ELR (cell line): Measurements from ENCODE around the gene PHLDB2.

Experiments used
- DNase-seq: peaks from one replicate; pipeline ENCODE4 v3.0.0-alpha.2; 2015; ENCODE audit warnings: low read depth

PHLDB2 gene

DNA sequence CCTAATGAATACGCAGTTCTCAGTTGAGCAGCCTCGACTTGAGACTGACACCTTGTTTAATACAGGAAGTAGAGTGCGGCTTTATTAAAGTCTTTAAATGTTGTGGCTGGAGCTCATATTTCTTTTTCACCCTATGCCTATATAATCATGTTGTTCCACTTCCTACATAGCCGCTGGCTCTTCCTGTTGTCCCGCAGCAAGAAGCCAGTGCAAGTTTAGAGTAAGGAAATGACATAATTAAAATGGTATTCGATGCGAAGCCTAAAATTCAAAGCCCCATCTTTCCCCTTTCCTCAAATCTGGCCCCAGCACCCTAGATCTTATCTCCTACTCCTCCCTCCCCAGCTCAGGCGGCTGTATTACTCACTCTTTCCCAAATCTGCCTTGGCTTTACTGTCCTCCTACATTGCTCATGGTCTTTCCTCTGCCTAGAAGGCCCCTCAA is 7.5 kb upstream of the PHLDB2 start:
- peak; percentile 91 for DNase-seq

DNA sequence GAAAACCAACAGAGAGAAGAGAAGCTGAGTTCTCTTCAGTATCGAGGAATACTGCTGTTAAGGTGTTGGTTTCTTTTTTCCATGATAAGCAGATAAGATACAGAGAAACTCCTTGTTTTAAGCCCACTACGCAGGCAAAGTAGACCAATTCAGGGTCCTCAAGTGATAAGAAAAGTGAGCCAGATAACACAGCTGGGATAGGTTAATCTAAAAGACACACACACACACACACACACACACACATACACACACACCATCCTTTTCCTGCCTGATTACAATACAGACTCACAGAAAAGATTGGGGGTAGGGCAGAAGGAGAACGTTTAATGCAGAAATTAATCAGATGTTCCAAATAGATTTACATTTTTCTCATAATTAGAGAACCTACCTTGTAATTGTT is 6.5 kb upstream of the PHLDB2 start:
- DNase-seq, result no peak

DNA sequence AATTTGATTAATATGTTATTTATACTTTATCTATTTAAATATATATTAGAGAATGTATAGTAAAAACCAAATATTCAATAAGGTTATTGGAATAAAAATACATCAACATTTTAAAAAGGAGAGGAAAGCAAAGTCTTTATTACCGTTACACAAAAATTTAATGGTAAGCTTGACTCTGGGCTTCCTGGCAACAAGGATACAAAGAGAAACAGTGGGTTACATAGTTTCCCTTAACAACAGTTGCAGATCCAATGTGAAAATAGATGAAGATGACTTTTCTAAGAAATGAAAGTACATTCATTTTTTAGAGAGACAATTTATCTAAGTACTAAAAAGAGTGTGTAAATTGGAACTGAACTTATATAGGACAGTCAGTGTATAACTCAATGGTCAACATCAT is 6.0 kb upstream of the PHLDB2 start:
- DNase-seq, result no peak

DNA sequence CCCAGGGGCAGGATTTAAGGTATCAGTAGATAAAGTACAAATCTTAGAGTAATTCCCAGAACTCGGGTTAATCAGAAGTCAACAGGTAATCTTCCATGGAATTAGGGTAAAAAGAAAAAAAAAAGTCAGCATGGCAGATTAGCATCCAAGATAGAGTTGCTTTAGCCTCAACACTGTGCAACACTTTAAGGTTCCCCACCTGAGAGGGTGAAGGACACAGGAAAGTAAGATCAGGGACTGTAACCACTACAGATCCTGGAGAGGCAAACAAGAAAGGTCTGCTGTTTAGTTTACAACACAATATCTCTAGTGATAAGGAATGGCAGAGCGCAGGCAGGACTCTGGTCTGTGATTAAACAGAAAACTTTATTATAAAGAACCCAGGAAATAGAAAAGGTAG is 4.1 kb upstream of the PHLDB2 start:
- DNase-seq, result no peak

DNA sequence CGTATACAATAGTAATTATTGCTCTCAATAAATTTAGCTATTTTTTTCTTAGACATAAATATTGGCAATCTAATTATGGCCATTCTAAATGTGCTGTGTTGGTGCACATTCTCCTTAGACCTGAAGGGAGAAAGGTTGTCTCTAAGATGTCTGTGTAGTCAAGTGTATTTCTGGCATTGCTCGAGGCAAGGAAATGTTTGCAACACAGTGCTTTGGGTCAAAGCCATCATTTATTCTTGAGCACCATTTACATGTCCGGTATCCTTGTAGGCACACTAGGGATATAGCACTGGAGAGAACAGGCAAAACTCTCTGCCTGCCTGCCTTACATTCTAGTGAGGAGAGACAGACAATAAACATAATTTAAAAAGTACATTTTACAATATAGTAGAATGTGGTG is 2.6 kb upstream of the PHLDB2 start:
- DNase-seq, result no peak

DNA sequence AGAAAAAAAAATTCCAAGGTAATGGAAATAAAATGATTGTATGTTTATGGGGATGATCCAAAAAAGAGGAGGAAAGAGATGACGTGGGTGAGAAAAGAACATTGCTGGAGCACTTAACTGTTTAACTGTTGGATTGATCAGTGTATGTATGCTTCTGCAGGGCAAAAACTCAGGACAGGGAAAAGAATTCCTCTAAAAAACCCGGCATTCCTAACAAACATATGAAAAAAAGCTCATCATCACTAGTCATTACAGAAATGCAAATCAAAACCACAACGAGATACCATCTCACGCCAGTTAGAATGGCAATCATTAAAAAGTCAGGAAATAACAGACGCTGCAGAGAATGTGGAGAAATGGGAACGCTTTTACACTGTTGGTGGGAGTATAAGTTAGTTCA is 1.6 kb upstream of the PHLDB2 start:
- no peak for DNase-seq

DNA sequence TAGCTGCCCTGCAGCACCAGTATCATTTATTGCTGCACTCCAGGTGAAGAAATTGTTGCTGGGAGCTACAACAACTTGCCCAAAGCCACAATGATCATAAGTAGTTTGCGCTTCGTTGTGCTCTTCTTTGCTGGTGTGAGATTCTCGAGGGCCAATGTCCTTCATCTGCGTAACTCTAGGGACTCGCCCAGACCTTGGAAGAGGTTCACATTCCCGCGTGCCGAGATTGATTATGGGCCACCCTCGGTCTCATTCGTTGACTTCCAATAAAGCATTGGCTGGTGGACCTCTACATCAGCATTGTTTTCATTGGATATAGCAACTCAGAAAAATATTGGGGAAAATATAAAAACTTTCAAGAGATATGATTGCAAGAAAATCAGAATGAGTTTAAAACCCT is 423 bp upstream of the PHLDB2 start:
- no peak for DNase-seq

DNA sequence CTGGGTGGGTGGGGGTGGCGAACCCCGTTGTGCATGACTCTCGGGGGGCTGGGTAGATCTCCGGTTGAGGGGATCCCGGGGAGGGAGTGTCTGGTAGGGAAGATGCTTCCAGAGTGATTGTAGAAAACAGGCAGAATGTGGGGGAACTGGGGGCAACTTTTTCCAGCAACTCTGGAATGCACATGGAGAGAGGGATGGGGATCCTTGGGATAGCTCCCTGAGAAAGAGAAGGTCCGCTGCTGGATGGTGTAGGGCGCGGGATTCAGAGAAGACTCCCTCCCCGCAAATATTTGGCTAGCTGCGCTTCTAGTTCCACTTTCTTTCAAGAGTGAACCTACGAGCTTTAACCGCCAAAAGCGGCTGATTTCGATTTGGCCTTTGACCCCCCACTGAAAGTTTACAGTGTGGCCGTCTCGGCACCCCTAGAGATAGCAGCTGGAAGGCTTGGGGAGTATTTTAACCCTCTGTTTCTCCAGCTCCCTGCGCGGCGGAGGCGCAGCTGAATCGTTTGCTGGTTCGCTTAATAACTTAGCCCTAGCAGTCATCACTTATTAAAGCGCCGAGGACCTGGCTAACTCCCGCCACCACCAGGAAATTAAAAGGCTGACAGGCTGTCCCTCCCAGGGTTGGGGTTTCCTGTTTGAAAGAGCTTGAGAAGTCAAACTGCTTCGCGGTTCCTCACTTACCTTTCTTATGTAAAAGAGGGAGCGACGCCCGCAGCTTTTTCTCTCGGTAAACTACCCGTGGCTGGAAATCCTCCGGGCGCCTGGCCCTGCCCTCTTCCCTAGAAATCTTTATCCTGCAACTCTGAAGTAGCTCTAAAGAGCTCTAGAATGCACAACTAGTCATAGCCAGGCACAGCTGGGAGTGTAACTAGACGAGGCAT is 1.2 kb downstream of the PHLDB2 start:
- DNase-seq, result peak; percentile 94

DNA sequence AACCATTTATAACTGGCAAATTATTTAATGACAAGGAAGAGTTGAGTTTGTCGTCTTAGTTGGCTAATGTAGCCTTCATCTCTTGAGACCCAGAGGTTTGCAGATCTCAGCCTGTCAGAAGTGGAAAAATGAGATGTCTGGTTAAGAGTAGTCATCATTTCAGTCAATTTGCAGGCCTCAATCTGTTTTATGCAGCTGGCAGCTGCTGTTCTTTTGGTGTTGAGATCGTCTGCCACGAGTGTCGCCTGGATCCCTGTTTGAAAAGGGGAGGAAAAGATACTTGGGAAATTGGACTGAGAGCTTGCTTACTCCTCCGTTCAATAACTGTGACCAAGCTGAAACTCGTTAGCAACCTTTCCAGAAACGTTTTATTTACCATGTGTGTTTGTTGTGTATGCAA is 2.3 kb downstream of the PHLDB2 start:
- peak; percentile 22 for DNase-seq

DNA sequence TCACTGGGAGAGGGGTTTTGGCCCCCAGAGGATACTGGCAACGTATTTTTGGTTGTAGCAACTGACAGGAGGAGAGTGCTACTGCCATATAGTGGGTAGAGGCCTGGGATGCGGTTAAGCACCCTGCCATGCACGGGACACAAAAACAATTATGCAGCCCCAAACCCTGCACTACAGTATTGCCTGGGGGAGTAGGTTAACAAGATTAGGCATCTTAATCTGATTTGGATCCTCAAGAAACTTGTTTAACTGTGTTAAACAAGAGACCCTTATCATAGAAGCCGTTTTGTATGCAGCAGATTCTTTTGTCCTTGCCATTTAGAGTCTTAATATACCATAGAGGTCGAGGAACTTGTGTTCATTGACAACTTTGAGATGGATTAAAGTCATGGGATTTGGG is 3.4 kb downstream of the PHLDB2 start:
- no peak for DNase-seq

DNA sequence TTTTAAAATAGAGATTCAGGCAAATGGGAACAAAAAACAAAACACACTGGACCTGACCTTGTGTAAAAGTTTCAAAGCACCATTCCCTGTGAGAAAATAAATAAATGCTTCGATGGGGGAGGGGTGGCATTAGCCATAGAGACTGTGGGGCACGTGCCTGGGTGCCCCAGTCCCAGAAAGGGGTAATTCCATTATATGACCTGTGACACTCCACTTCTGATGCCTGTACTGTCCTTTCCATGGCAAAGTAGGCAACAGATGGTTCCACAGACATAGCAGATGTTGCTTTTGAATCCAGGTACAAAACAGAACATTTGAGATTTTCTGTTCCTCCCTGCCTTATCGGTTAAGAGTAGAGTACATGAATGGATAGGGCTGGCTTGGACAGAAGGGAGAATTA is 3.9 kb downstream of the PHLDB2 start:
- DNase-seq, result no peak

DNA sequence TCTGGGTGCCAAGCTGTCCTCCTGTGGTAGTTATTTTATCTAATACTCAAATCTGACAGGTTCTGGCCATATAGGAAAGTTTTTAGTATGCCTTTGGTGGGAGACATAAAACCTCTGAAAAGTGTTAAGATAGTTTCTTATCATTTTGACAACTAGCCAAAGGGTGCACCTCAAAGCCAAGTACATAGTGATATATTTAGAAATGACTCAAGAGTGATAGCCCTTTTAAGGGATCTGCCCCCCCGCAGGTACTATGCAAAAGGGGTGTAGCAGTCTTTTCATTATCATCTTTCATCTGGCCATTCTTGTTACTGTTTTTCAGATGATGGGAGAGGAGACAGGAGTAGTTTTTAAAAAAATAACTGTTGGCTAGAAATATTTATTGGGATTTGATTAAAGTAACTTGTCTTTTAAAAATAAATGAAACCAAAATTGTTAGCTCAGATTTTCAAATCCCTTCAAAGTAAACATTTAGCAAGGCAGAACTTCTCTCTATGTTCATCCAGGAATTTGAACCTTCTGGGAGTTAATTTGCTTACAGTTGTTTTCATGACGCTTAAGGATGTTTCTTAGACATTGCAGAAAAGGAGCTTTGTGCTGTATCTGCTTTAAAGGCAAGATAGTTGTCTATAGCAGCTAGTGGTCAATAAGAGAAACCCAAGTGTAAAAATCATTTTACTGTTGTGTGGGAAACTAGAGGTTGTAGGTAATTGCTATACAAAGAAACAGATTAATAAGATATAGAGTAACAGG is 5.1 kb downstream of the PHLDB2 start:
- no peak for DNase-seq

DNA sequence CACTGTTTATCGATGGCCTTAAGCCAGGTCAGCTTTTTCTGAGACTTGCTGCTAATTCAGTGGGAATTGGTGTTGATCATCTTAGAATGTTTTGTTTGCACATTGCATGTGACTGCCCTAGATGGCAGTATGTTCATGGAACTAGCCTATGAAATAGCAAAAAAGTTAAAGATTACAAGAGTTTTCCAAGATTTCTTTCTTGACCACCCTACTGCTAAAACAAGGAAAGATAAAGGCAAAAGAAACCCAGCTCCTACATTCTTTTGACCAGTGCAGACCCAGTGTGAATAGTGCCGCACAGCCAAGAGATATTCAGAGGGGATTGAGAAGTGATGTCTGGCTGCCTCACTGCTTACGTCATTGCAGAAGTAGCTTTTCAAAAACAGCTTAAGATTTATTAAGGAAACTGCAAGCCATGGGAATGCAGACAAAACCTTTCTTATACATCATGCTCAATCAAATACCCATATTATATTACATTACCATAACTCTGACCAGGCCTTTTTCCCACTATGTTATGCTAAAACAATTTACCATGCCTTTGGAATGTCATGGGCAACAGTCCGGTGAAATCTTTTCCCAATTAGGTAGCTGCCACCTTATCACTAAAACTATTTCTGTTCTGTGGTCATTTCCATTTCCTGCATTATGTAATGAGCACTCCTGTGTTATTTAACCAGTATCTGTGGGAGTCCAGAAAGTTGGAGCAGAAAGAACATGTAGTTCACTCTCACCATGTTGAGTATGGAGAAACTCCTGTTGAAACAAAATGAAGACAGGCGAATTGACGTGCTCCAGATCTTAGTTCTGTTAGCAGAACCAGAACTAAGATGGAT is 6.0 kb downstream of the PHLDB2 start:
- DNase-seq, result peak; percentile 78

DNA sequence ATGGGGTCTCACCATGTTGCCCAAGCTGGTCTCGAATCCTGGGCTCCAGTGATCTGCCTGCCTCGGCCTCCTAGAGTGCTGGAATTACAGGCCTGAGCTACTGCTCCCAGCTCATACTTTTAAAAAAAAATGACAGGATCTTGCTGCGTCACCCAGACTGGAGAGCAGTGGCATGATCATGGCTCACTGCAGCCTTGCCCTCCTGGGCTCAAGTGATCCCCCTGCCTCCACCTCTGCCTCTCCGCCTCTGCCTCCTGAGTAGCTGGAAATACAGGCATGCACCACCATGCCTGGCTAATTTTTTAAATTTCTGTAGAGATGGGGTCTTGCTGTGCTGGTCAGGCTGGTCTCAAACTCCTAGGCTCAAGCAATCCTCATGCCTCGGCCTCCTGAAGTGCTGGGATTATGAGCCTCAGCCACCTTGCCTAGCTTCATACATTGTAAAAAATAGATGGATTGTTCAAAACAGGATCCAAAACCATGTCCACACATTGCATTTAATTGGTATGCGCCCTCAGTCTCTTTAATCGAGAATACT is 8.9 kb downstream of the PHLDB2 start:
- no peak for DNase-seq

DNA sequence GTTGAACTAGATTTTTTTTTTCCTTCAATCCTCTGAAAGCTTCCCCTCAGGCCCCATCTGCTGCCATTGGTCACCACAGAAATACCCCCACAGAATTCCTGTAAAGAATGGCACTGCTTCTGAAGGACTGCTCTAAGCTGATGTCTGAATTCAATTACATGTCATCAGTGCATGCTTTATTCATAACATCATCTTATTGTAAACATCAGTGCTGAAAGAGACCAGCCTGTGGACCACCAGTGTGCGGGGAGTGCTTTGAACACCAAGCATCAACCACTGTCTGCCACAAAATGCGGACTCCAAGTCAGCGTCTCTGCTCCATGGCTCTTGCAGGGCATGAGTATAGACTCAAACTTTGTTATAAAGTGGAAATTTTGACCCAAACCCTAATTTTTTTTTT is 11.6 kb downstream of the PHLDB2 start:
- no peak for DNase-seq

DNA sequence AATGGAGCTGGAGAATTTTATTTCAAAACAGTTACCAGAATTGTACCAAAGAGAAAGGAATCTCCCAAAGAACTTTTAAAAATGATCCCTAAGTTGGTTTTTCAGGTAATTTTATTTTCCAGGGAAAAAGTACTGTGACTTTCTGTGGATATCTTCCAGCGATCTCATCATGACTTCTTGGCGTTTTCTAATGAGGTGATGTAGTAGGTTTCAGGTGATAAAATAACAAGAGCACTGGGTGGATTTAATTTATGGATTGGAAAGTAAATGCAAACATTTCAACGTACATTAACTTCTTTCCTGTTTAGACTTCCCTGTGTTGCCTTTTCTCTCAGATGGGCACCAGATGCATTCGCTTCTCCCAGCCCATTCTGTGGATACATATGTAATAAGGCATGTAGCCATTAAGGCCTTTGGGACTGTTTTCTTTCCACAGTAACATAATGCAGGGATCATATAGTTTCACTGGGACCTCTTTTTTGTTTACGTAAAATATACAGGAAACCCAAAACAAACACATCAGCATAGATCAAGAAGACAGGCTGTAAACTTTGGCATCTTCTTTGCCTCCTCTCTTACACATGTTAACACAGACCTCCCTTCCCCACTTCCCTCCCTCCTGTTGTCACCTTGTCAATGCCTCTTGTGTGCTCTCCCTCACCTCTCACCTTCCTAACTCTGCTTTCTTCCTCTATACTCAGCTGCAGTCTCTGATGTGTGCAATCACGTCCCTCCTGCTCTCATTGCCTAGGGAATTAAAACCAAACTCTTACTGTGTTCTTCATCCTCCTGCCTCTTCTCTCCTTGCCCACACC is 13.0 kb downstream of the PHLDB2 start:
- no peak for DNase-seq

DNA sequence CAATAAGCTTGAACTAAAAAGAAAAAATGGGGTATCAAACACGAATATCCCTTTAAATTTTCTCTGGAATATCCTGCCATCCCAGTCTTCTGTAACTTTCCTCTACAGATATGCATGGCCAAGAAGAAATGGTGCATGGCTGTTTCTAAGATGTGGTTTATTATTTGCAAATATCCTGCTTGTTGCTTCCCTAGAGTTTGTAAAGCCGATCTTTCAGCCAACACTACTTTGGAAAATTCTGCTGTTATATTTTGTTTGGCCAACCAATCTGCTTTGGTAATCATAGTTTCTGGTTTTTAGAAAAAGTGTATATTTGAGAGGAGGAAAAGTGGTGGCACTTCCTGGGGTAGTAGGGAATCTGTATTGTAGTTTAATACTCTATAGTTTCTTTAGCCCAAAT is 13.9 kb downstream of the PHLDB2 start:
- no peak for DNase-seq

DNA sequence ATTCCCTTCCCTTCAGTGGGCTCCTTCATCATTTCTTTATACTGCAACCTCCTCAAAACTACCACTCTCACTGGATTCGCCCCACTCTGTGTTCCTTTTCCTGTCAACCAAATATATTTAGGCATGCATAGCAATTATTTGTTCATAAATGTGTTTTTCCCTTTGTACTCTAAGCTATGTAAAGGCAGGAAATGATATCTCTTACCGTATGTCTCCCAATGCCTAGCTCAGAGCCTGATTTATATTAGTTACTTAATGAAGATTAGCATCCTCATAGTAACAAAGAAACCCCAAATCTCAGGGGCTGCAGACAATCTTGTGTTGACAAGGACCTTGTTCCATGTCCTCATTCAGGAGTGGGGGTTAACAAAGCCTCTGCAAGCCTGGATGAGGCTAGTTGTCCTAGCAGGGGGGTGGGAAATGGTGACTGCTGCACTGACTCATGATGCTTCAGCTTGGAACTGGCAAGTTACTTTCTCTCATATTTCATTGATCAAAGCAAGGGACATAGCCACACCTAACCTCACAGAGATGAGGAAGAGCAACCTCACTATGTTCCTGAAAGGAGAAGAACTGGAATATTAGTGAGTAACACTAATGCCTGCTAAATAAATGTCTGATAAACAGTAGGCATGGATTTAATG is 15.2 kb downstream of the PHLDB2 start:
- peak; percentile 85 for DNase-seq

DNA sequence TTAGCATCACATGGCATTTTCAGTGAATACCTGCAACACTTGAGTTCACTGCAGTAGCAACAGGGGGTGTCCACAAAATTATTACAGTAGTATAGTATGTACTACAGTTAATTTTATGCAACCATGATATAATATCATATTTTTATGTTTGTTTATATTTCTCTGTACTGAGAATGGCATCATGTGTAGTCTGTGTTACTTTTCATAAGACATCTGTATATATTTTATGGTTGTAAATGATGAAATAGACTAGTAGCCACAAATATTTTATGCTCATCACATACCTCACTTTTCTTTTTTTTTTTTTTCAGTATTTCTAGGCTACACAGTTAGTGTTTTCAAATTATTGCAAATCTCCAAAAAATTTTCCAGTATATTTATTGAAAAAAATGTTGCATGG is 22.4 kb downstream of the PHLDB2 start:
- DNase-seq, result no peak

DNA sequence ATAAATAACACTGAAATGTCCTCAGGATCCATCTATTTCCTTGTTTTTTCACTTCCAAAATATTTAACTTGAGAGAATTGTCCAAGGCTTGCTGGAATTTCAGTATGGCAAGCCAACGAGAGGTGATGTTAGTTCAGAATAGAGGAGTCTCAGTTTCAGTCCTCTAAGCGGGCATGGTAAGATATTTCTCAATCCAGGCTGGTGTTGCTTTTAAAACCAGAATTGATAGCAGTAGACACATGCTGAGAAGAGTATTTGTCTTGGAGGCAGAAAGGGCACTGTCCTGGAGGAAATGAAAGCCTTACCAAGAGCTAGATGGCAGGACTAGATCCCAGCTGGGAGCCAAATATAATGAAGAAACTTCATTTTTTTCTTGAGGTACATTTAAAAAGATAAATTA is 23.1 kb downstream of the PHLDB2 start:
- no peak for DNase-seq

DNA sequence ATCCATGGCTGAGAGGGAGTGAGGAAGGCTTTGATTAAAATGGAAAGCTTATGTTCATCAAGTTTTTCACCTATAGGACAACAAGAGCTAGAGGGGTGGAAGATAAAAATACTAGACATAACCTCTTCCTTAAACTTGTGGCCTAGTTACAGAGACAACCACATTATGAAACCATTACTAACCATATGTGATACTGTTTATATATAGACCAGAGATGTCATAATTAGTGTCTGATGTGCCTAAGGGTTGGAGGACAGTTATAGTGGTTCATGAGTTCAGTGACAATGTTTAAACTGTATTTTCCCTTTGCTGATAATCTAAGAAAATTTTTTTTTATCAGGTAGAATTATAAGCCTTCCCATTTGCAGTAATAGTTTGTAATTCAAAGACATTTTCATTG is 23.7 kb downstream of the PHLDB2 start:
- no peak for DNase-seq
